Loucy (cell line): ENCODE results near the gene DPEP3.

Experiments
- H2AFZ ChIP-seq: fragments of 200-600 bp; sonication (generic); 2 replicates; pipeline ENCODE4 v1.6.0; 2016; ENCODE audit warnings: antibody characterized with exemption, mild to moderate bottlenecking, low read length, moderate library complexity
- H3F3A ChIP-seq: fragments of 200-600 bp; 2 replicates; pipeline ENCODE4 v1.6.0; 2016; ENCODE audit warnings: antibody characterized with exemption, low read depth, mild to moderate bottlenecking
- H3K27me3 ChIP-seq: fragments of 200-600 bp; sonication (generic); 2 replicates; pipeline ENCODE4 v1.6.1; 2014; ENCODE audit warnings: low read length, mild to moderate bottlenecking; ENCODE audit not compliant: insufficient read depth, poor library complexity, severe bottlenecking
- H3K36me3 ChIP-seq: fragments of 200-600 bp; sonication (generic); 2 replicates; pipeline ENCODE4 v1.6.1; 2016; ENCODE audit warnings: low read length; ENCODE audit not compliant: insufficient read depth
- H3K4me1 ChIP-seq: fragments of 200-600 bp; sonication (generic); 2 replicates; pipeline ENCODE4 v1.5.1; 2014; ENCODE audit warnings: low read length, mild to moderate bottlenecking; ENCODE audit not compliant: insufficient read depth, poor library complexity, severe bottlenecking
- H3K4me2 ChIP-seq: fragments of 200-600 bp; sonication (generic); 2 replicates; pipeline ENCODE4 v1.6.0; 2014; ENCODE audit warnings: antibody characterized with exemption, low read length, low read depth, mild to moderate bottlenecking; ENCODE audit not compliant: poor library complexity, severe bottlenecking
- H3K4me3 ChIP-seq: fragments of 200-600 bp; sonication (generic); 2 replicates; pipeline ENCODE4 v1.5.1; 2014; ENCODE audit warnings: low read length, mild to moderate bottlenecking, mixed read lengths; ENCODE audit not compliant: poor library complexity, severe bottlenecking
- H3K79me2 ChIP-seq: fragments of 200-600 bp; sonication (generic); 2 replicates; pipeline ENCODE4 v1.6.1; 2014; ENCODE audit warnings: low read length; ENCODE audit not compliant: insufficient read depth
- H3K9ac ChIP-seq: fragments of 200-600 bp; sonication (generic); 2 replicates; pipeline ENCODE4 v1.6.0; 2014; ENCODE audit warnings: mild to moderate bottlenecking, low read depth, low read length, moderate library complexity; ENCODE audit not compliant: poor library complexity, severe bottlenecking
- H3K9me2 ChIP-seq: fragments of 200-600 bp; sonication (generic); replicated peaks from 2 replicates; pipeline ENCODE4 v1.6.1; 2016; ENCODE audit warnings: low read depth, low read length, mixed read lengths
- H3K9me3 ChIP-seq: fragments of 200-600 bp; sonication (generic); 2 replicates; pipeline ENCODE4 v1.6.1; 2014; ENCODE audit warnings: mild to moderate bottlenecking, antibody characterized with exemption, low read length, low read depth; ENCODE audit not compliant: insufficient read depth
- H4K20me1 ChIP-seq: fragments of 200-600 bp; sonication (generic); 2 replicates; pipeline ENCODE4 v1.6.0; 2014; ENCODE audit warnings: antibody characterized with exemption, low read length, mild to moderate bottlenecking; ENCODE audit not compliant: insufficient read depth, poor library complexity, severe bottlenecking
- EZH2phosphoT487 ChIP-seq: fragments of 200-600 bp; IDR thresholded peaks from 2 replicates; pipeline ENCODE4 v1.6.1; 2018; ENCODE audit warnings: antibody characterized with exemption, mild to moderate bottlenecking, moderate library complexity, borderline replicate concordance
- TF ChIP-seq, protein P1 (sequence below): fragments of 200-600 bp; sonication (generic); conservative IDR thresholded peaks from 2 replicates; pipeline ENCODE4 v1.5.1; 2014; ENCODE audit warnings: mild to moderate bottlenecking, antibody characterized with exemption, low read length

The DPEP3 gene

DNA sequence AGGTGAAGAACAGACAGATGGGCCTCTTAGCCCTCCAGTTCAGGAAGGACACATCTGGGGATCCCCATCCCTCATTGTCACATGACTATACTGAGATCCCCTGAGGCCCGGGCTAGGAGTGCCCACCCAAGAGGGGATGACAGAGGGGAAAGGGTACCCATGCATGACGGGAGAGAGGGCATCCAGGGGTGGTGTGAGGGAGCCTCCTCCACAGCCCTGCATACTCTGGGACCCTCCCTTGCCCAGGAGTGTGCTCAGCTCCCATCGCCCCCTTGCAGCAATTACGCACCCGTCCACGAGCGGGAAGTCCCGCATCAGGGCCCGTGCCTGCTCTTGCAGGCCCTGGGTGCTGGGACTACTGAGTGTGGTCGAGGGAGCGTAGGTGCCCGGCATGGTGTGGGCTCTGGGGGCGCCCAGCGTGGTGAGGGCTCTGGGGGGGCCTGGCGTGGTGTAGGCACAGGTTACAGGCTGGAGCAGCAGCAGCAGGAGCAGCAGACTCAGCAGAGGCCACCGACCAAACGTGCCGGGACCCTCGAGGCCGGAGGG is 12.4 kb upstream of the DPEP3 start:
- no peak overlapping the region for H3K4me3 ChIP-seq
- H4K20me1 ChIP-seq, result no peaks in the 10 kb centered on the region
- H3K4me2 ChIP-seq, result peak overlapping the region; percentile 51
- no peaks in the 10 kb centered on the region for H3K36me3 ChIP-seq
- H3K9me2 ChIP-seq, result no peaks in the 10 kb centered on the region
- no peaks in the 10 kb centered on the region for H3K79me2 ChIP-seq
- peaks cover 7% of the 10 kb centered on the region for H3K4me1 ChIP-seq
- no peak overlapping the region; the same call in 1 of the 2 replicates for H2AFZ ChIP-seq
- no peaks in the 10 kb centered on the region for H3F3A ChIP-seq
- TF ChIP-seq, protein P1, sequence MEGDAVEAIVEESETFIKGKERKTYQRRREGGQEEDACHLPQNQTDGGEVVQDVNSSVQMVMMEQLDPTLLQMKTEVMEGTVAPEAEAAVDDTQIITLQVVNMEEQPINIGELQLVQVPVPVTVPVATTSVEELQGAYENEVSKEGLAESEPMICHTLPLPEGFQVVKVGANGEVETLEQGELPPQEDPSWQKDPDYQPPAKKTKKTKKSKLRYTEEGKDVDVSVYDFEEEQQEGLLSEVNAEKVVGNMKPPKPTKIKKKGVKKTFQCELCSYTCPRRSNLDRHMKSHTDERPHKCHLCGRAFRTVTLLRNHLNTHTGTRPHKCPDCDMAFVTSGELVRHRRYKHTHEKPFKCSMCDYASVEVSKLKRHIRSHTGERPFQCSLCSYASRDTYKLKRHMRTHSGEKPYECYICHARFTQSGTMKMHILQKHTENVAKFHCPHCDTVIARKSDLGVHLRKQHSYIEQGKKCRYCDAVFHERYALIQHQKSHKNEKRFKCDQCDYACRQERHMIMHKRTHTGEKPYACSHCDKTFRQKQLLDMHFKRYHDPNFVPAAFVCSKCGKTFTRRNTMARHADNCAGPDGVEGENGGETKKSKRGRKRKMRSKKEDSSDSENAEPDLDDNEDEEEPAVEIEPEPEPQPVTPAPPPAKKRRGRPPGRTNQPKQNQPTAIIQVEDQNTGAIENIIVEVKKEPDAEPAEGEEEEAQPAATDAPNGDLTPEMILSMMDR, result no peak
- no peak for TF ChIP-seq EZH2phosphoT487
- no peaks in the 10 kb centered on the region for H3K27me3 ChIP-seq
- no peak overlapping the region for H3K9ac ChIP-seq
- H3K9me3 ChIP-seq, result no peaks in the 10 kb centered on the region

DNA sequence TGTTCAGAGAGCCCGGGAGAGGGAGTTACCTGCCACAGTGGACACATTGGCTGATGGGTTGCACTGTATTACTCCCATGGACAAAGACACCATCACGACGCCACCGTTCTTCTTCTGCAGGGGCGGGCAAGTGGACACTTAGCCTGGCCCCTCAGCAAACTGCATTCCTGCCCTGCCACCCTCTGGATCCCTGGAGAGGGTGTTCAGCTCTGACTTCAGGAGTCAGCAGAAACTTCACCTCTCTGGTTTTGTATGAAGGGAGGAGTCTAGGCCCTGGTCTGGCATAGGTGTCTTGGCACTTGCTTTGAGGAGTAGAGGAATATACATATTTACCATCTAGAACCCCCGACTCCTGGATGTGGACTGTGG is 9.7 kb upstream of the DPEP3 start:
- no peaks in the 10 kb centered on the region for H3K36me3 ChIP-seq
- no peak overlapping the region for H3K4me3 ChIP-seq
- no peaks in the 10 kb centered on the region for H3K27me3 ChIP-seq
- no peaks in the 10 kb centered on the region for H3F3A ChIP-seq
- TF ChIP-seq, protein P1, result no peak
- TF ChIP-seq EZH2phosphoT487, result no peak
- H3K9ac ChIP-seq, result no peak overlapping the region
- H4K20me1 ChIP-seq, result no peaks in the 10 kb centered on the region
- no peaks in the 10 kb centered on the region for H3K9me3 ChIP-seq
- no peaks in the 10 kb centered on the region for H3K79me2 ChIP-seq
- no peak overlapping the region for H2AFZ ChIP-seq
- H3K4me1 ChIP-seq, result peaks cover 10% of the 10 kb centered on the region
- no peaks in the 10 kb centered on the region for H3K9me2 ChIP-seq
- H3K4me2 ChIP-seq, result no peak overlapping the region

DNA sequence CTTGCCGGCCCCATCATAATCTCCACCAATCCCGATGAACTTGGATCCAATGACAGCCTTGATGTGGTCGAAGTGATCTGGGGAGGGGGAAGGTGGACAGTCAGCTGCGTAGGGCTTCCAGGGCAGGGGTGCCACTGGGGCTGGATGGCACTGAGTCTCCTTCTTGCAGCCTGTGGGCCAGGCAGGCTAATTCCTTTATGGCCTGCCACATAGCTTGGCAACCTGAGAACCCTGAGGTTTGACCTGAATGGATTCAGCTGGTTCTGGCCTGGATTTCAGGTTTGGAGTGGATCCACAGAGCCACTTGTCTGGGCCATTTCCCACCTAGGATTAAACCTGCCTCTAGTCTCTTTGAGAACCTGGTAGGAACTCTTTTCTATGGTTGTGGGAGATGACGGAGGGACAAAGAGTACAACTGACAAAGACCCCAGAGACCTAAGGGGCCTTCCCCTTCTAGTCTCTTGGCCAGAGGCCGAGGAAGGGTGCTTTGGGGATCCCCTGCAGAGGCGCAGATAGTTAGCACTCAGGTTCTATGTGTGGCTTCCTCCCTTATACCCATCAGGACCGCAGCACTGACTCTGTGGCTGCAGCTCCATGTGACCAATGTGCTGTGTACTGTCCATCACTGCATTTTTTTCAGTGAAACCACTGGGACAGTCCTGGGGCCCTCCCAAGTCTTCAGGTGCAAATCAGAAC is 9.2 kb upstream of the DPEP3 start:
- Histone ChIP-seq H3K27me3 (no peaks in the 10 kb centered on the region), H3K9ac (no peak overlapping the region), H3K4me1 (peaks cover 15% of the 10 kb centered on the region), H3K4me3 (no peak overlapping the region), H3K79me2 (no peaks in the 10 kb centered on the region), H3K4me2 (no peak overlapping the region), H3K36me3 (no peaks in the 10 kb centered on the region), H2AFZ (no peak overlapping the region), H4K20me1 (no peaks in the 10 kb centered on the region), H3K9me2 (no peaks in the 10 kb centered on the region), H3F3A (no peaks in the 10 kb centered on the region), H3K9me3 (no peaks in the 10 kb centered on the region)
- TF ChIP-seq, protein P1, result no peak
- TF ChIP-seq EZH2phosphoT487, result no peak
